ENCODE data around the gene C5orf15. TPM values are rescaled to one million over a fixed set of nuclear protein-coding genes. Genes with fewer than 3 reads are reported as not detected.

C5orf15 gene
- total RNA-seq, 4 donors from 2014 or later, result 29.3 to 34.4 (median 32.0) TPM

DNA sequence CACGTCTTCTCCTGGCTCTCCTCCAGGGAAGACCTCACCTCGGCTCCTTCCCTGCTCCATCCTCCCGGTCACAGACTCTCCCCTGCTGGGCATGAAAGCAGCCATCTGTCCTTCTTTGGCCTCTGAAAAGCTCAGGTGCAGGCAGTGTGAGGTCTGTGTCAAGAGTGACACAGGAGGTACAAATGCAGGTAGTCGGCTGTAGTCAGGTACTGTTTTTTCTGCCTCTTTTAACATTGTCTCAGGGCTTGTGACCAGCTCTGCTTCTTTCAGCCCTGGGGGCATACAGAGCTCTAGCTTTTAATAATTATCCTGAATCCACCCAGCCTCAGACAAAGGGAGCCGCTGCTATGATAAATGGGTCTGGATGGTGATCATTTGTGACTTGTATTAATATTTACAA is 46.4 kb downstream of the C5orf15 start:
- no peaks in the 10 kb centered on the region for H3K9me3 ChIP-seq
- H3K27me3 ChIP-seq, result peaks cover 12% of the 10 kb centered on the region
- H3K27ac ChIP-seq, result no peak overlapping the region
- no peak overlapping the region for H3K4me3 ChIP-seq
- 58% methylated on average over 4 of the region's 5 CpGs for WGBS
- DNase-seq (ENCODE audit: low spot score in 2 of 2), result no peak
- no peaks in the 10 kb centered on the region for H3K4me1 ChIP-seq
- no peaks in the 10 kb centered on the region for H3K36me3 ChIP-seq
- no peak for TF ChIP-seq POLR2A (IDR thresholded peaks at IDR 0.05)
- TF ChIP-seq POLR2AphosphoS5 (IDR thresholded peaks at IDR 0.05), result no peak
- TF ChIP-seq EP300 (IDR thresholded peaks at IDR 0.05), result no peak
- TF ChIP-seq, protein P1, sequence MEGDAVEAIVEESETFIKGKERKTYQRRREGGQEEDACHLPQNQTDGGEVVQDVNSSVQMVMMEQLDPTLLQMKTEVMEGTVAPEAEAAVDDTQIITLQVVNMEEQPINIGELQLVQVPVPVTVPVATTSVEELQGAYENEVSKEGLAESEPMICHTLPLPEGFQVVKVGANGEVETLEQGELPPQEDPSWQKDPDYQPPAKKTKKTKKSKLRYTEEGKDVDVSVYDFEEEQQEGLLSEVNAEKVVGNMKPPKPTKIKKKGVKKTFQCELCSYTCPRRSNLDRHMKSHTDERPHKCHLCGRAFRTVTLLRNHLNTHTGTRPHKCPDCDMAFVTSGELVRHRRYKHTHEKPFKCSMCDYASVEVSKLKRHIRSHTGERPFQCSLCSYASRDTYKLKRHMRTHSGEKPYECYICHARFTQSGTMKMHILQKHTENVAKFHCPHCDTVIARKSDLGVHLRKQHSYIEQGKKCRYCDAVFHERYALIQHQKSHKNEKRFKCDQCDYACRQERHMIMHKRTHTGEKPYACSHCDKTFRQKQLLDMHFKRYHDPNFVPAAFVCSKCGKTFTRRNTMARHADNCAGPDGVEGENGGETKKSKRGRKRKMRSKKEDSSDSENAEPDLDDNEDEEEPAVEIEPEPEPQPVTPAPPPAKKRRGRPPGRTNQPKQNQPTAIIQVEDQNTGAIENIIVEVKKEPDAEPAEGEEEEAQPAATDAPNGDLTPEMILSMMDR (IDR thresholded peaks at IDR 0.05), result no peak

- H3K9me3 ChIP-seq, result no peaks in the 10 kb centered on the region
- TF ChIP-seq EP300 (IDR thresholded peaks at IDR 0.05) (no peak), POLR2A (IDR thresholded peaks at IDR 0.05) (no peak), POLR2AphosphoS5 (IDR thresholded peaks at IDR 0.05) (no peak)
- TF ChIP-seq, protein P1 (IDR thresholded peaks at IDR 0.05), result no peak
- H3K36me3 ChIP-seq, result no peaks in the 10 kb centered on the region
- peaks cover 9% of the 10 kb centered on the region for H3K27me3 ChIP-seq
- no peak for DNase-seq (ENCODE audit: low spot score in 2 of 2)
- 93% methylated on average over 6 of the region's 7 CpGs for WGBS
- no peak overlapping the region for H3K27ac ChIP-seq
- no peak overlapping the region for H3K4me3 ChIP-seq
- H3K4me1 ChIP-seq, result no peaks in the 10 kb centered on the region
These were observed 47.4 kb downstream of the C5orf15 start for GRCh38 chr5:133921069-133921468.

- TF ChIP-seq POLR2A (IDR thresholded peaks at IDR 0.05), result no peak
- TF ChIP-seq EP300 (IDR thresholded peaks at IDR 0.05), result no peak
- TF ChIP-seq, protein P1 (IDR thresholded peaks at IDR 0.05), result no peak
- TF ChIP-seq POLR2AphosphoS5 (IDR thresholded peaks at IDR 0.05), result no peak
- Histone ChIP-seq H3K36me3 (no peaks in the 10 kb centered on the region), H3K9me3 (no peaks in the 10 kb centered on the region), H3K27me3 (peaks cover 6% of the 10 kb centered on the region), H3K4me3 (no peak overlapping the region), H3K4me1 (no peaks in the 10 kb centered on the region), H3K27ac (no peak overlapping the region)
- DNase-seq (ENCODE audit: low spot score in 2 of 2), result no peak
- WGBS, result 88% methylated on average over 13 of the region's 16 CpGs
These were observed 49.0 kb downstream of the C5orf15 start for GRCh38 chr5:133919148-133920136.

DNA sequence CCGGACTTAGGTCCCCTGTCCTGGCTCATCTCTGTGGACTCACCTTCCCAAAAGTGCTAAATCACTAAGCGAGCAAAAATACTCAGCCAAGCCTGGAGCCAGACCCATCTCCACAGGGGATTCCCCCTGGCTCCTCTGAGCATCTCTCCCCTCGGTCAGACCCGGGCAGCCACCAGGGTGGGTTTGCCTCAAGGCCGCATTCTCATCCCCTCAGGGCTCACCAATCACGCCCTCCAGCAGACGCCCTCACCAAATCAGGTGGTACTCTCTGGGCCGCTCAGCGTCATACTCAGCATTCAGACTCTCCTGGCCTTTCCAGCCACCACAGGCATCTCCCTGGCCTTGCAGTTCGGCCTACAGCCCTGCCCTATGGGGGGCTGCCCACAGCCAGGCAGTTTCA is 49.7 kb downstream of the C5orf15 start:
- no peak for DNase-seq (ENCODE audit: low spot score in 2 of 2)
- TF ChIP-seq POLR2A (IDR thresholded peaks at IDR 0.05) (no peak), POLR2AphosphoS5 (IDR thresholded peaks at IDR 0.05) (no peak), EP300 (IDR thresholded peaks at IDR 0.05) (no peak)
- TF ChIP-seq, protein P1 (IDR thresholded peaks at IDR 0.05), result no peak
- 86% methylated on average over 7 of the region's 10 CpGs for WGBS

GRCh38 chr5:133918316-133918715 is 50.1 kb downstream of the C5orf15 start:
- no peak overlapping the region for H3K4me3 ChIP-seq
- no peak overlapping the region for H3K27ac ChIP-seq
- H3K27me3 ChIP-seq, result peaks cover 6% of the 10 kb centered on the region
- no peaks in the 10 kb centered on the region for H3K9me3 ChIP-seq
- TF ChIP-seq EP300 (IDR thresholded peaks at IDR 0.05) (no peak), POLR2A (IDR thresholded peaks at IDR 0.05) (no peak), POLR2AphosphoS5 (IDR thresholded peaks at IDR 0.05) (no peak)
- TF ChIP-seq, protein P1 (IDR thresholded peaks at IDR 0.05), result no peak
- no peak for DNase-seq (ENCODE audit: low spot score in 2 of 2)
- H3K4me1 ChIP-seq, result no peaks in the 10 kb centered on the region
- H3K36me3 ChIP-seq, result no peaks in the 10 kb centered on the region
- 89% methylated on average over 10 of the region's 10 CpGs for WGBS

More for the DNA sequence above, 49.7 kb downstream of the C5orf15 start:
- Histone ChIP-seq H3K4me1 (no peaks in the 10 kb centered on the region), H3K27ac (no peak overlapping the region), H3K4me3 (no peak overlapping the region), H3K36me3 (no peaks in the 10 kb centered on the region), H3K27me3 (peaks cover 6% of the 10 kb centered on the region), H3K9me3 (no peaks in the 10 kb centered on the region)
